Naive thymus-derived CD8-positive, alpha-beta T cell (primary cell): Measurements from ENCODE around the gene UBE2I. TPM values are rescaled to one million over a fixed set of nuclear protein-coding genes. Genes with fewer than 3 reads are reported as not detected.

Experiments used
- ATAC-seq, 2 donors: fragments of 150-1000 bp; cut with Tn5 transposase in 1 of 2; sonication (Bioruptor Pico), chemical (Tn5 transposase) in 1 of 2; 1 replicate in 1 of 2; 2 replicates in 1 of 2; pipeline ENCODE4 v1.10.0; 2021; ENCODE audit warnings: mild to moderate bottlenecking in 2 of 2, moderate library complexity in 2 of 2
- POLR2A ChIA-PET: fragments of 350-600 bp; sonication (Branson Sonifier 250); formaldehyde crosslinking; loops from one replicate; lab custom pipeline; 2021; ENCODE audit warnings: antibody characterized with exemption; lab: Charles Lee
- DNase-seq, 10 donors: peaks; one replicate each; pipeline versions ENCODE4 v3.0.0 to v3.0.0-alpha.2; 2020 to 2022
- H3K27ac Mint-ChIP-seq, 10 donors: one replicate each; pipeline ENCODE4 v1.8.0; 2020 to 2022; ENCODE audit warnings: mild to moderate bottlenecking in 10 of 10, mixed read lengths in 10 of 10, moderate library complexity in 4 of 10, inconsistent platforms in 1 of 10
- H3K27me3 Mint-ChIP-seq, 5 donors: one replicate each; pipeline ENCODE4 v1.8.0; 2021 to 2022; ENCODE audit warnings: mixed read lengths in 5 of 5
- H3K36me3 Mint-ChIP-seq, 3 donors: one replicate each; pipeline ENCODE4 v1.8.0; 2020 to 2022; ENCODE audit warnings: mixed read lengths in 3 of 3, mild to moderate bottlenecking in 2 of 3, inconsistent platforms in 1 of 3
- H3K4me1 Mint-ChIP-seq, 4 donors: one replicate each; pipeline ENCODE4 v1.8.0; 2021 to 2022; ENCODE audit warnings: mixed read lengths in 4 of 4
- H3K4me3 Mint-ChIP-seq, 10 donors: one replicate each; pipeline ENCODE4 v1.8.0; 2020 to 2022; ENCODE audit warnings: mild to moderate bottlenecking in 10 of 10, mixed read lengths in 10 of 10, moderate library complexity in 6 of 10, inconsistent platforms in 1 of 10
- H3K9me3 Mint-ChIP-seq, 9 donors: one replicate each; pipeline ENCODE4 v1.8.0; 2020 to 2022; ENCODE audit warnings: mixed read lengths in 9 of 9, mild to moderate bottlenecking in 3 of 9, inconsistent platforms in 1 of 9, moderate library complexity in 1 of 9
- polyA plus RNA-seq, 3 donors: library from polyadenylated mRNA; unstranded; fragments of 300-500 nt; fragmentation: Illumina TruSeq; gene quantifications; one replicate each; pipeline ENCODE4 v1.2.3, GENCODE V29; 2021
- total RNA-seq, 8 experiments: library from RNA in 2 of 8; stranded (reverse) in 2 of 8; gene quantifications; one replicate each; pipeline ENCODE4 v1.2.3 and lab custom pipeline; 2021 to 2026

Gene UBE2I
- total and polyA plus RNA-seq, 5 experiments from 2014 or later, result 87.5 to 250 (median 89.6) TPM

GRCh38 chr16:1299012-1299867 is 10.2 kb upstream of the UBE2I start:
- no peak for ATAC-seq
- no peak overlapping the region for H3K4me3 Mint-ChIP-seq
- no peak overlapping the region for H3K27ac Mint-ChIP-seq
- H3K9me3 Mint-ChIP-seq, result no peaks in the 10 kb centered on the region
- no peak for DNase-seq
- H3K4me1 Mint-ChIP-seq, result peaks cover 5 to 26% (median 22%) of the 10 kb centered on the region in 4 donors
- H3K36me3 Mint-ChIP-seq, result no peaks in the 10 kb centered on the region
- peaks cover 4 to 21% (median 13%) of the 10 kb centered on the region in 5 donors for H3K27me3 Mint-ChIP-seq
- POLR2A ChIA-PET, result interaction anchor here (0.8 to 1.7 kb wide), 2 partner anchors 9 to 43 kb away, joined by 3 to 4 read pairs; no protein-coding TSS in a partner anchor

DNA sequence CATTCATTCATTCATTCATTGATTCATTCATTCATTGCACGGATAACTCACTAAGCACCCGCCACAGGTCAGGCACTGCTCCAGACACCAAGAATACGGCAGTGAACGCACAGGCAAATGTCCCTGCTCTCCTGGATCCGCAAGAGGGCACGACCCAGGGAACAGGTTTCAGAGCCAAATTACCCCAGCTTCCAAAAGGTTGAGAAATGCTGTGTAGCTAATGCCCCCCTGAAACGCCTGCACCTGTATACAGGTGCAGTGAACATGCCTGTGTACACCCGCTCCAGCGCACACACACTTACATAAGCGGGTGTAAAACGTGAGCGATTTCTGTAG is 9.6 kb upstream of the UBE2I start:
- ATAC-seq, result no peak
- no peak for DNase-seq
- POLR2A ChIA-PET, result interaction anchor here (1.7 kb wide), 1 partner anchor 42 kb away, joined by 4 read pairs; no protein-coding TSS in a partner anchor
- Mint-ChIP-seq H3K27me3 (peaks cover 2 to 16% (median 9%) of the 10 kb centered on the region in 5 donors), H3K4me1 (peaks cover 5 to 29% (median 28%) of the 10 kb centered on the region in 4 donors), H3K36me3 (no peaks in the 10 kb centered on the region), H3K4me3 (no peak overlapping the region), H3K27ac (no peak overlapping the region), H3K9me3 (no peaks in the 10 kb centered on the region)

GRCh38 chr16:1300664-1301476 is 8.6 kb upstream of the UBE2I start:
- Mint-ChIP-seq H3K9me3 (no peaks in the 10 kb centered on the region), H3K4me3 (peak overlapping the region in 3 of 10 donors; percentile 14 to 72 (median 63)), H3K4me1 (peaks cover 6 to 36% (median 33%) of the 10 kb centered on the region in 4 donors), H3K27me3 (peaks cover 2 to 10% (median 5%) of the 10 kb centered on the region in 5 donors), H3K27ac (no peak overlapping the region), H3K36me3 (no peaks in the 10 kb centered on the region)
- ATAC-seq, result peak; percentile 62 to 70
- DNase-seq, result peak; percentile 60 to 83 (median 76)
- POLR2A ChIA-PET, result interaction anchor here (1.5 to 1.7 kb wide), 2 partner anchors 9 to 41 kb away, joined by 4 to 5 read pairs; partner anchors contain the start of gene UBE2I

DNA sequence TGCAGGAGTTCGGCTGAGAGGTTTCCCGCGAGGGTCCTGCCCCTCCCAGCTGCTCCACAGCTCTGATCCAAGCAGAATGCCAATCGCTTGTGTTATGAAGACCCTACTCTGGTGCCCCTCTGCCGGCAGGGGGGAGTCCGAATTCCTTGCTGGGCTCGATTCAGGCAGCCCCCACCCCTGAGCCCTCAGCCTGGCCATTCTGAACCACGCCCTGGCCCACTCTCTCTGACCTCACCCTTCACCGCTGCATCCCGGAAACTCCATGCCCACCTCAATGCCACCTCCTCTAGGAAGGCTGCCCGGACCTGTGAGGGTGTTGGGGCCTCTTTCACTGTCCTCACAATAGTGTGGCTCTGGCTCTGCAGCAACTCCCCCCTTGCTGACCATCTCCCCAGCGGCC is 7.9 kb upstream of the UBE2I start:
- Mint-ChIP-seq H3K9me3 (no peaks in the 10 kb centered on the region), H3K4me1 (peaks cover 9 to 43% (median 39%) of the 10 kb centered on the region in 4 donors), H3K27ac (peak overlapping the region in 8 of 10 donors; percentile 29 to 88 (median 72)), H3K36me3 (no peaks in the 10 kb centered on the region), H3K4me3 (peak overlapping the region in 7 of 10 donors; percentile 36 to 72 (median 56)), H3K27me3 (peaks cover 2 to 9% (median 5%) of the 10 kb centered on the region in 5 donors)
- POLR2A ChIA-PET, result interaction anchor here (1.5 kb wide), 1 partner anchor 8 kb away, joined by 5 read pairs; the partner anchor contains the start of gene UBE2I
- ATAC-seq, result no peak
- DNase-seq, result no peak

- no peaks in the 10 kb centered on the region for H3K9me3 Mint-ChIP-seq
- peak in 7 of 10 donors; percentile 17 to 70 (median 33) for DNase-seq
- ATAC-seq, result no peak
- peak overlapping the region; percentile 80 to 98 (median 88) for H3K27ac Mint-ChIP-seq
- POLR2A ChIA-PET, result interaction anchor here (1.4 to 1.6 kb wide), 2 partner anchors 45 to 115 kb away, joined by 6 read pairs; partner anchors contain the start of gene UQCC4
- peak overlapping the region; percentile 45 to 86 (median 68) for H3K4me3 Mint-ChIP-seq
- no peaks in the 10 kb centered on the region for H3K27me3 Mint-ChIP-seq
- H3K36me3 Mint-ChIP-seq, result no peaks in the 10 kb centered on the region
- H3K4me1 Mint-ChIP-seq, result peaks cover 21 to 65% (median 48%) of the 10 kb centered on the region in 4 donors
These were observed 3.6 kb upstream of the UBE2I start for GRCh38 chr16:1305823-1306222.

DNA sequence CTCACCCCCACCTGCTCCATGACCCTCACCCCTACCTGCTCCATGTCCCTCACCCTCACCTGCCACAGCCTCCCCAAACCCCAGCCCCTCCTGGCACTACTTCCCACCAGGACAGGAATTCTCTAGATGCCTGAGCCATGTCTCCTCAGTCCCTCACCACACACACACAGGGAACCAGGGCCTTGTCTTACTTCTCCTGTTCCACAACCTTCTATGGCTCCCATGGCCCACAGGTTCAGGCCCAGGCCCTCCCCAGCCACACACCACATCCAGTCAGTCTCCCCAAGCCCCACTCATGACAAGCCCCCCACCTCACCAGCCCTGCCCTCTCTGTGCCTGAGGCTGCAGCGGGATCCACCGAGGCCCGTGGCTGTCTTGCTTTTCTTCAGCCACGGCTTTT is 3.1 kb upstream of the UBE2I start:
- Mint-ChIP-seq H3K36me3 (no peaks in the 10 kb centered on the region), H3K27ac (peak overlapping the region; percentile 80 to 98 (median 88)), H3K9me3 (no peaks in the 10 kb centered on the region), H3K27me3 (no peaks in the 10 kb centered on the region), H3K4me1 (peaks cover 24 to 70% (median 52%) of the 10 kb centered on the region in 4 donors), H3K4me3 (peak overlapping the region; percentile 52 to 86 (median 68))
- DNase-seq (no peak), ATAC-seq (no peak)
- POLR2A ChIA-PET, result interaction anchor here (1.6 kb wide), 1 partner anchor 114 kb away, joined by 6 read pairs; the partner anchor contains the start of gene UQCC4

GRCh38 chr16:1308036-1308976 is 1.1 kb upstream of the UBE2I start:
- DNase-seq, result peak in 1 of 10 donors; percentile 19
- Mint-ChIP-seq H3K36me3 (peaks cover 0 to 3% (median 0%) of the 10 kb centered on the region in 3 donors), H3K4me1 (peaks cover 23 to 75% (median 58%) of the 10 kb centered on the region in 4 donors)

DNA sequence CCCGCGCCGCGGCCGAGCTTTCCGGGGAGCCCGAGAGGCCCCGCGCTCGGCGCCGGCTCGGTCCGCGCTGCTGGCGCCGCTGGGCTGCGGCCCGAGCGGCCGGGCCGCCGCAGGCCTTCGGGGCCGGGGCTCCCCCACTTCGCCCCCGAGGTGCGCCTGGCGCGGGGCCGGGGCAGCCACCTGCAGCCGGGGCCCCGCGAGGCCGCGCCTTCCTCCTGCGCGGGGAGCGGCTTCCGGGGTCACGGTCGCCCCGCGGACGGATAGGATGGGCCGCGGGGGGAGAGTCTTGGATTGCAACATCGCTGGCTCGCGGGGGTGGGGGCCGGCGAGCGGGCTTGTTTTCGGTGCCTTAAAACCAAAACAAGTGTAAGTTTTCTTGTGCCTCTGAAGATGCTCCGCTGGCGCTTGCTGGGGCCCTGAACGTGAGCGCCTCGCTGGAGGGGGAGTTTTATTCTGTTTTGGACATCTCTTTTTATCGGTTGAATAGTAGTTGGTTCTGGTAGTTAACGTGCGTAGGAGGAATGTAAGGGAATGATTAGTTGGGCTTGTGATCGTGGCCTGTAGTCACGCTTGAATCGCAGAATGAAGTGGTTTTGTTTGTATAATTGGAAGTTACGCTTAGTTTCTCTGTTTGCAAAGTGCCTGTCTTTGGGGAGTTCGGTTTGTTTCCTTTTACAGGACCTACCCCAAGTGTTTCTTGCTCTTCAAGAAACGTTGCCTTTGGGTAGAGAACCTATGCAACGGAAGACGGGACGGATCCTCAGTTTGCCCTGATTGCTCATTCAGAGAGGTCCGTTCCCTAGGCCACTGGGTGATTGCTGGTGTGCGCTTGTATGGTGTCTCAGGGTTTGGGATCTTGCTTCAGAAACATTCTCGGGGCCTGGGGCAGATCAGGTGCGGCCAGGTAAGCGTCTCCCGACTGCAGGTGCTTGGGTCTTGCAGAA is 724 bp downstream of the UBE2I start:
- peaks cover 21 to 69% (median 56%) of the 10 kb centered on the region in 4 donors for H3K4me1 Mint-ChIP-seq

More at GRCh38 chr16:1308036-1308976, 1.1 kb upstream of the UBE2I start:
- POLR2A ChIA-PET, result interaction anchor here (0.6 to 1.8 kb wide), 16 partner anchors 9 to 613 kb away, joined by 3 to 17 read pairs (median 4); partner anchors contain the start of genes BAIAP3, MAPK8IP3, NUBP2 and SPSB3
- Mint-ChIP-seq H3K9me3 (no peaks in the 10 kb centered on the region), H3K4me3 (peak overlapping the region; percentile 84 to 95 (median 89)), H3K27ac (peak overlapping the region; percentile 80 to 100 (median 100)), H3K27me3 (no peaks in the 10 kb centered on the region)
- ATAC-seq, result no peak

GRCh38 chr16:1310832-1311200 is 1.4 kb downstream of the UBE2I start:
- H3K4me3 Mint-ChIP-seq, result peak overlapping the region; percentile 94 to 99 (median 98)
- H3K9me3 Mint-ChIP-seq, result no peaks in the 10 kb centered on the region
- peaks cover 21 to 64% (median 54%) of the 10 kb centered on the region in 4 donors for H3K4me1 Mint-ChIP-seq
- peaks cover 0 to 24% (median 0%) of the 10 kb centered on the region in 3 donors for H3K36me3 Mint-ChIP-seq
- peak overlapping the region; percentile 94 to 98 (median 96) for H3K27ac Mint-ChIP-seq
- DNase-seq (peak in 6 of 10 donors; percentile 31 to 54 (median 40)), ATAC-seq (peak in 1 of 2 donors; percentile 11)
- POLR2A ChIA-PET, result no interaction called here
- H3K27me3 Mint-ChIP-seq, result no peaks in the 10 kb centered on the region

More for the DNA sequence above, 724 bp downstream of the UBE2I start:
- H3K27ac Mint-ChIP-seq, result peak overlapping the region; percentile 94 to 98 (median 96)
- POLR2A ChIA-PET, result interaction anchor here (0.6 to 1.8 kb wide), 13 partner anchors 9 to 845 kb away, joined by 3 to 17 read pairs (median 5); partner anchors contain the start of genes BAIAP3, TELO2, TRAF7 and UQCC4
- peaks cover 0 to 19% (median 0%) of the 10 kb centered on the region in 3 donors for H3K36me3 Mint-ChIP-seq
- H3K9me3 Mint-ChIP-seq, result no peaks in the 10 kb centered on the region
- peak overlapping the region; percentile 94 to 99 (median 98) for H3K4me3 Mint-ChIP-seq
- ATAC-seq (peak; percentile 24 to 54), DNase-seq (peak; percentile 44 to 71 (median 50))
- no peaks in the 10 kb centered on the region for H3K27me3 Mint-ChIP-seq

GRCh38 chr16:1311212-1311737 is 1.8 kb downstream of the UBE2I start:
- Mint-ChIP-seq H3K27ac (peak overlapping the region; percentile 94 to 98 (median 96)), H3K4me1 (peaks cover 21 to 61% (median 50%) of the 10 kb centered on the region in 4 donors), H3K4me3 (peak overlapping the region; percentile 94 to 99 (median 98)), H3K36me3 (peaks cover 0 to 28% (median 0%) of the 10 kb centered on the region in 3 donors), H3K9me3 (no peaks in the 10 kb centered on the region), H3K27me3 (no peaks in the 10 kb centered on the region)
- DNase-seq (no peak), ATAC-seq (no peak)
- POLR2A ChIA-PET, result interaction anchor here (0.6 kb wide), 1 partner anchor 9 kb away, joined by 3 read pairs; no protein-coding TSS in a partner anchor
